Fibroblast of villous mesenchyme (primary cell): Measurements from ENCODE around the gene GSG1L2. TPM values are rescaled to one million over a fixed set of nuclear protein-coding genes. Genes with fewer than 3 reads are reported as not detected.

ENCODE experiments used
- DNase-seq: peaks from one replicate; pipeline ENCODE4 v3.0.0-alpha.2; 2010; ENCODE audit warnings: low read depth
- H3K4me3 ChIP-seq: 2 replicates; pipeline ENCODE4 v1.5.1; 2011; ENCODE audit warnings: low read depth, mild to moderate bottlenecking, low read length
- CTCF ChIP-seq: IDR thresholded peaks from 2 replicates; pipeline ENCODE4 v1.5.1; 2012; ENCODE audit warnings: low read depth, mild to moderate bottlenecking, low read length; ENCODE audit not compliant: insufficient read depth
- total RNA-seq: library from RNA; depleted of rRNA; stranded (reverse); fragments of >200 nt; gene quantifications from 2 replicates; pipeline ENCODE4 v1.2.3, GENCODE V29; 2012

Gene GSG1L2
- total RNA-seq, 1 donor, result not detected

DNA sequence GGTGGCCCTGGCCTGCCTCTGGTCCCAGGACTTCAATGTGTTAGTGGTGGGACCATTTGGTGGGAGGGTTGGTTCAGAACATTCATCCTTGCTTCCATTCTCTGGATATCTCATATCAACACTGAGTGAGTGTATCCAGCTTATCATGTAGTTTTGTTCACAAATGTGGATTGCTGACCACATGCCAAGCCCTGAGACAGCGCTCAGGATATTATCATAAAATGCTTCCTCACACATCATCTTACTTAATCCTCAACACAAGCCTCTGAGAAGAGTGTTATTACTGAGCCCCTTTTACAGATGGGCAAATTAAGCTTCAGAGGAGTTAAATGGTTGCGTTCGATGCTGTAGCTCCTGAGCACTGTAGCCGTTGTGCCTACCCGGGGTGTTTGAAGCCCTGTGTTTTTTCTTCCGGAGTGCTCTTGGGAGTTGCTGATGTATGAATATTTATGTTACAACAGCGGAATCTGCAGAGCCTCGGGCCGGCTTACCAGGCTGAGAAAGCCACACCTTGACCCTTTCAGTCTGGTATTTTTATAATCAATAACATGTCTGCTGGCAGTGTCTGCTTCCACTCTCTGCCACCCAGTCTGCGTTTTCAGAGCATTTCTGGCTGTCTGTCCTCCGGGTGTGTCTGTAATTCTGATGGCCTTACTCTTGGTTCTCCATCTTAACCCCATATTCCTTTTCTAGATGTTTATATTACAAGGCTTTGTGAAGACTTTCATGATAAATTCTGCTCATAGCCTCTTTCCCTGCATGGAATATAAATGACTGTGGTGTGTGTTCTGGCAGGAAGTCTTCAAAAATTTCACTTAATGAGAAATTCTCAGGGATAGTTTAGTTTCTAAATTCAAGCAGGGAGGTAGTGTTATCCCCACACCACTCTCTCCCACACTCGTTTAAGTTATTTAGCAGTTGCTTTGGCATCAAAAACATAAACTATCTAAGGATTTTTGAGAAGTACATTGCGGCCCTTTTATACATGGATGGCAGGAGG is 6.7 kb upstream of the GSG1L2 start:
- peak; percentile 91 for DNase-seq
- H3K4me3 ChIP-seq, result no peak overlapping the region
- no peak for TF ChIP-seq CTCF

- TF ChIP-seq CTCF, result no peak
- H3K4me3 ChIP-seq, result peak within 1 kb of the TSS; percentile 37
- DNase-seq, result peak; percentile 47
Observed at GRCh38 chr17:9825641-9826150, 3.8 kb upstream of the GSG1L2 start, which contains the start of gene GLP2R. Gene GLP2R (plus strand): TSS chr17:9825924. CDS start chr17:9826064, 140 bp downstream.

DNA sequence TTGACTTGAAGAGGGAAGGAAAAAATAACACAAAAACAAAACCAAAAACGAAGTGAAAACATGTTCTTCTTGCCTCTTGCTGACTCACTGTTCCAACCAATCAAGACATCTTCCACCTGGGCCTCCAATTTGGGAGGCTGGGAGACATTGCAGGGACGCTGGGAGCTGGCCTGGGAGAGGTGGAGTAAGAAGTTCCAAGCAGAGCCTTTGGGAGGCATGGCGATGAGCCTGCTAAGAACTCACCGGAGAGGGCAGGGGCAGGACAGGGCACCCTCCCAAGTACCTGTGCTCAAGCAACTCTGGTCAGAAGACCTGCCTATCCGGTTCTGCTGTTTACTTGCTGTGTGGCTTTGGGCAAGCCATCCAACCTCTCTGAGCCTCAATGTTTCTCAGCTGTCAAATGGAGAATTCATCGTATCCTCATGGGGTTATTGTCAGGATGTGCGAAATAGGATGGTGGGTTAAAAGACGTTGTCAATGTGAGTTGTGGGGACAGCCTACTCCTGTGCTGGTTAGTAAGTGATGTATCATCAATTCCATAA is 3.0 kb upstream of the GSG1L2 start:
- no peak for DNase-seq

DNA sequence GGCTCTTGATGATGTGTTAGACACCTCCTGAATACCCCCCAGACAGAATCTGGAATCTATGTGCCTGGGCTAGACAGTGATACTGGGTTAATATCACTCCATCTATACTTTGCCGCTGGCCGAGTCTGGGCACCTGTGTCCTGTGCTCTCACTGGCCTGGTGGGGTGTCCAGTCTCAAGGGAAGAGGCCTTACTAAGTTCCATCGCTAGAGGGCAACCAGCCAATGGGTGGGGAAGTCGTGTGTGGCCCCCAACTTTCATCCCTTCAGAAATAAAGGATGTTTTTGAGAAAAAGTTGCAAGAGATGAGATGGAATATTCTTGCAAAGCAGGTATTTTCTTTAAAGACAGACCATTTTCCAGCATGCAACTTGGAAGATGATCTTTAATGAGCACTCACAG is 2.2 kb upstream of the GSG1L2 start:
- no peak for DNase-seq
- no peak overlapping the region for H3K4me3 ChIP-seq
- peak; percentile 39 for TF ChIP-seq CTCF

More for the DNA sequence above, 3.0 kb upstream of the GSG1L2 start:
- no peak overlapping the region for H3K4me3 ChIP-seq
- TF ChIP-seq CTCF, result no peak

- TF ChIP-seq CTCF, result no peak
- no peak overlapping the region for H3K4me3 ChIP-seq
- DNase-seq, result no peak
Observed at GRCh38 chr17:9820448-9820847, 1.4 kb downstream of the GSG1L2 start.

DNA sequence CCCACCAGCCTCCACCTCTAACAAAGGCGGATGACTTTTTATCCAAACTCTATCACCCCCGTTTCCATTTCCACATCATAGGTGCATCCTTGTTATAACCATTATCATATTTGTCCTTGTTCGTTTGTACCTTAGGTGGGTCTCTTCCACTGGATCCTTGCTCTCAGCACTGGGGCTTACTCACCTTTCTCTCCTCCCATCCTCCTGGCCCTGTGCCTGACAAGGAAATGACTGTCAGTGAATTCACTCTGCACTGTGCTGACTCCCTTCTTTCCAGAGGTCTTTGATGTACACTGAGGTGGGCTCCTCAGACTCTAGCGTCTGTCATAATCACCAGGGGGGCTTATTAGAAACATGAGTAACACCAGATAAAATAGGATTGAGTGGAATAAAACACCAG is 3.1 kb downstream of the GSG1L2 start:
- TF ChIP-seq CTCF, result no peak
- DNase-seq, result no peak
- H3K4me3 ChIP-seq, result no peak overlapping the region
